GM06990 (cell line): ENCODE results near the gene GRK3.
A peak's percentile ranks its signal among the peaks of the same experiment; 100 is the strongest.
"Not testable (repeated sequence)": the region's sequence is repeated elsewhere in the genome, so short reads cannot be mapped to it uniquely, and the experiment has no call there.

ENCODE experiments used
- DNase-seq: peaks from one replicate; pipeline ENCODE4 v3.0.0-alpha.2; 2011; ENCODE audit not compliant: insufficient read length; ENCODE audit errors: extremely low read depth
- H3K27me3 ChIP-seq: replicated peaks from 2 replicates; pipeline ENCODE4 v1.6.0; 2011; ENCODE audit warnings: low read length; ENCODE audit not compliant: control insufficient read depth, insufficient read depth
- H3K36me3 ChIP-seq: 2 replicates; pipeline ENCODE4 v1.5.1; 2011; ENCODE audit warnings: low read length; ENCODE audit not compliant: control insufficient read depth, insufficient read depth
- H3K4me3 ChIP-seq: replicated peaks from 2 replicates; pipeline ENCODE4 v1.5.1; 2011; ENCODE audit warnings: low read depth, mild to moderate bottlenecking, control low read depth, low read length
- CTCF ChIP-seq: IDR thresholded peaks from 2 replicates; pipeline ENCODE4 v1.5.1; 2011; ENCODE audit warnings: low read length, control low read depth, mild to moderate bottlenecking, inconsistent platforms; ENCODE audit not compliant: insufficient read depth, poor library complexity, severe bottlenecking

Gene GRK3

GRCh38 chr22:25701056-25701780 is 136.7 kb downstream of the GRK3 start:
- no peak for DNase-seq
- H3K4me3 ChIP-seq = no peak overlapping the region
- TF ChIP-seq CTCF = no peak
- no peaks in the 10 kb centered on the region for H3K27me3 ChIP-seq
- peaks cover 1% of the 10 kb centered on the region for H3K36me3 ChIP-seq

GRCh38 chr22:25702040-25702439 is 137.6 kb downstream of the GRK3 start:
- no peak for DNase-seq

GRCh38 chr22:25702571-25703167 is 138.2 kb downstream of the GRK3 start:
- H3K27me3 ChIP-seq = no peaks in the 10 kb centered on the region
- no peak for TF ChIP-seq CTCF
- peak; percentile 16 for DNase-seq
- peaks cover 6% of the 10 kb centered on the region for H3K36me3 ChIP-seq
- H3K4me3 ChIP-seq = no peak overlapping the region

More at GRCh38 chr22:25702040-25702439, 137.6 kb downstream of the GRK3 start:
- no peaks in the 10 kb centered on the region for H3K27me3 ChIP-seq
- no peak overlapping the region for H3K4me3 ChIP-seq
- peaks cover 2% of the 10 kb centered on the region for H3K36me3 ChIP-seq
- TF ChIP-seq CTCF = peak; percentile 31

- DNase-seq = no peak
- H3K4me3 ChIP-seq = no peak overlapping the region
- peaks cover 6% of the 10 kb centered on the region for H3K36me3 ChIP-seq
- no peaks in the 10 kb centered on the region for H3K27me3 ChIP-seq
- TF ChIP-seq CTCF = no peak
Measured at GRCh38 chr22:25704701-25705100, 140.2 kb downstream of the GRK3 start.

GRCh38 chr22:25706197-25706596 is 141.7 kb downstream of the GRK3 start:
- Histone ChIP-seq H3K36me3 (peaks cover 6% of the 10 kb centered on the region), H3K27me3 (no peaks in the 10 kb centered on the region), H3K4me3 (no peak overlapping the region)
- no peak for DNase-seq
- no peak for TF ChIP-seq CTCF

GRCh38 chr22:25708430-25708829 is 144.0 kb downstream of the GRK3 start:
- not testable (repeated sequence) for H3K27me3 ChIP-seq, H3K4me3 ChIP-seq, DNase-seq
- H3K36me3 ChIP-seq = peaks cover 11% of the 10 kb centered on the region
